ENCODE data around the gene PTPRG.

The PTPRG gene

DNA sequence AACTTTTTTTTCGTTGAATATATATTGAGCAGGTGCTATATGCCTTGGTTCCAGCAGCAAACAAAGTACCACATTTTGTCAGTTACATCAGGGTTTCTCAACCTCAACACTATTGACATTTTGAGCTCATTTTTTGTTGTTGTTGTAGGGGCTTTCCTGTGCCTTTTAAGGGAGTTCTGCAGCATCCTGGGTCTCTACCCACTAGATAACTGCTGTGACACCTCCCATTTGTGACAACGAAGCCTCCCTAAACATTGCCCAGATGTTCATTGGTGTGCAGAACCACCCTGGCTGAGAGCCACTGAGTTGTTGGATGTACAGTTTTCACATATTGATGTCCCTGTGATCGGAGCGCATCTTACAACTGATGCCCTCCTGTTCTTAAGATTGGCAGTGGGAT is 382.6 kb downstream of the PTPRG start:
- no peak for DNase-seq

DNA sequence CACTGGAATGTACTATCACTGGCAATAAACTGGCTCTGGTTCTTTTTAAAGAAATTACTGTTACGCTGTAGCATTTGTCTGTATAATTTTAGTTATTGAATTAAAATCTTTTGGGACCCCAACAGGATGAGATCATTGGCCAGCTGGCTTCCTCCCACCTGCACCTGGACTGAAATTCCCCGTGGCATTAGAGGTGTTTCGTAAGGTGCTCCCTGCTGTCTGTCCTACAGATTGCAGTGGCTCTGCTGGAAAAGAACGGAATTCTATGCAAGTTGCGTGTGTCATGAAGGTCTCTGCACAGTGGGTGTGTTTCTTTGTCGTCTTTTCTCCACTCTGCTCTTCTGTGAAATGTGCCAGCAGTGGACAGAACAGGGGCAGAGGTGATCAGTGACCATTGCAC is 383.4 kb downstream of the PTPRG start:
- no peak for DNase-seq

DNA sequence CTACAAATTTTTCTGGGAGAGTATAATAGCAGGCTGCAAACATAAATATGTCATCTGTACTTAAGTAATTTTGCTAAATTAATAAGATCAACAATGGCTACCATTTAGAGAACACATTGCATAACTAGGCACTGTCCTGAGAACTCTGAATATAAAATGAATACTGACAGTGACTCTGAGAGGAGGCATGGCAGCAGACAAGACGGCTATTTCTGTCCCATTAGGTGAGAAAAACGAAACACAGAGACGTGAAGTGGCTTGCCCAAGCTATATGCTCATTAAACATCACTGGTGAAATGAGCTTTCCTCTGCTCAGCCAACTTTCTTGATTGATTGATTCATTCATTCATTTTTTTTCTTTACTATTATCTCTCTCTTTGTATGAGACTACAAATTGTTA is 384.3 kb downstream of the PTPRG start:
- no peak for DNase-seq

DNA sequence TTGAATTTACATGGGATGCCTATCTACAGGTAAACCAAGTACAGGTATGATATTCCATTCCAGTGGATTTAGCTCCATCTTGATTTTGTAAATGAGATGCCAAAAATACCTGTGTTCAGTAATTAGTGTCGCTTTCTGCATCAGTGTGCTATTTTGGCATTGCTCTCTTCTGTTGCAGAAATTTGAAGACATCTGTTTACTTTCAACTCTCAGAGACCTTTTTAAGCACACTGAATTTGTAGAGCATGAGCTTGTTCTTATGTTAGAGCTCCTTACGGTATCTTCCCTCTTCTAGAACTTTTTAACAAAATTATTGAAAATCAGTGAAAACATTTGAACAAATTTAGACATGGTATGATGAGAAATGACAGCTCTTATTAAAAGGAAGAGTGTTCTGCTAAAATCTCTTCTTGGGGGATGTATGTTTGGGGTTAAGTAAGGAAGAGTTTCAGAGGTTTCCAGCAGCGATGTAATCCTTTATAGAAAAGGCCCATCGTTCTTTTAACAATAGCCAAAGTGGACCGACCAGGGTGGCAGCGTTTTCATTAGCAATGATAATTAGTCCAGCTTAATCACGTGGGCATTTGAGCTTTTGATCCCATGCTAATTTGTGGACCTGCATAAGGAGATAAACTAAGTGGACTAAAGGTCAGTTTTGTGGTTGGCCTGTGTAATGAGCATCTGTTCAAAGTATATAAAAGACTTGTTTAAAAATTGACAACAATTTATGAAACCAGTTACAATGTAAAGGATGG is 385.4 kb downstream of the PTPRG start:
- DNase-seq, result peak; percentile 11

DNA sequence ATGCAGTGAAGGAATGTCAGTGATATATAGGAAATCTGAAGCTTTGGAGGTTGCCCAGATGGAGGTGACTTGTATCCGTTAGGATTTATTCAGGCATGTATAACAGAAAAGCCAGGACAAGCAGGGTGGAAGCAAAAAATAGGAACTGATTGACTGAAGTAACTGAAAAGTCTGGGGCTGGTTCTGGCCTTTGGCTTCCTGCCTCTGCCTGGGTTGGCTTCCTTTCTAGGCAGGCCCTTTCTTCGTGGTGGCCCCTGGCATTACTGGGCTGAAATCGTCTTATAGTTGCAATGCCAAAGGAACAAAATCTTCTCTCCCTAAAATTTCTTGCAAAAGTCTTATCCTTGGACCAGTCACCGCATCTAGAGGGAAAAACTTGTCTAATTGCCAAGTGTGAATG is 386.1 kb downstream of the PTPRG start:
- no peak for DNase-seq

DNA sequence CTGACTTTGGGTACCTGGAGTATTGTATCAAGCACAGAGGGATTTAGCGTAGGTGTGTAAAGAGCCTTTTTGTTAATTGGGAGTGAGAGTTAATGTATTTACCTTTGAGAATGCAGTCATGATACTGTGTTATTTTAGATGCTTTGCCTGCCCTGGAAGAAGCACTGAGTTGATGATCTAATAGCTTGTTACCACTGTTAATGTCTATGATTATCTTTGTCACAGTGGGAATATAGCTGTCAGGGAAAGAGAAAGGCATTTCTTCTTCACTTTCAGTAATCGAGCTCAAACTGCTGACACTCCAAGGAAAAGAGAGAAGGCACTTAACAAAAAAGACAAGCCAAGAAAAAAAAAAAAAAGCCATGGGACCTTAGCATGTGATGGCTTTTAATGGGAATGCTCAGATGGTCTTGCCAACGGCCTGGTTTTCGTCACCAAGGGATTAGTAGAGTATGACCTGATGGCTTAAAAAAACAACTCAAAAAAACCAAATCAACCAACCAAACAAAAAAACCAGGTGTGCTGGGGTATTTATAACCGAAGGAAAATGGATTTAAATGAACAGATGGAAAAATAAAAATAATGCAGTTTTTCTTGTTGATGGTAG is 387.4 kb downstream of the PTPRG start:
- no peak for DNase-seq

DNA sequence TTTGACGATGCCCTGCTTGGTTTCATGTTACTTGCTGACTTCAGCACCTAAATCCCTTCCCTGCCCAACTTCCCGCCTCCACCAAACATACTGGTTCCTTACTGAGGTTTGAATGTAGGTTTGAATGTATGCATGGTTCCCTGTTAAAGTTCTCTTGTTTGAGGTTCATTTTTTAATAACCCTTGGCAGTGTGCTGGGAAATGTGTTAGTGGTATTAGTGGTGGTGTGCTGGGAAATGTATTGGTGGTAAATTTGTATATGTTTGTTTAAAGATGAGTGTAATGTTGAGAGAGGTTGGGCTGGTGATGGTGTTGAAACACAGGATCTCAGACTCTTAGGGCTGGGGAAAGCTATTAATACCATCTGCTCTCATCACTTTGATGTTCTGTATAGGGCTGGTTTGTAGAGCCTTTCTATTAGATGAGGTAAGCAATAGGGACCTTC is 392.7 kb downstream of the PTPRG start:
- DNase-seq, result no peak

DNA sequence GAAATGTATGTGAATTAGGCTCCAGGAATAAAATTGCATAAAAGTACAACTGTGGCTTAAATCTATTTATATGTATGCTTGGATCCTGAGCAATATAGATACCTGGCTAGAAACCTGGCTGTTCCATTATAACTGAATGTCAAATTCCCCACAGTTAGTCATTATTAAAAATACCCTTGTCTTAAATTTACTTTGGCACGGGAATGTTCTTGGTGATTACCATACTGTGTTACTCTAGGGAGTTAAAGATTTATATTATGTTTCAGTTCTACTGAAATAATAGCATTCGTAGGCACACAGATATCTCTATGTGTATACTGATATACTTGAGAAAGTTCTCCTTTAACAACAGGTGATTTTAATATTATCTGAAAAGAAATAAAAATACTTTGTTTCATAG is 394.1 kb downstream of the PTPRG start:
- no peak for DNase-seq

DNA sequence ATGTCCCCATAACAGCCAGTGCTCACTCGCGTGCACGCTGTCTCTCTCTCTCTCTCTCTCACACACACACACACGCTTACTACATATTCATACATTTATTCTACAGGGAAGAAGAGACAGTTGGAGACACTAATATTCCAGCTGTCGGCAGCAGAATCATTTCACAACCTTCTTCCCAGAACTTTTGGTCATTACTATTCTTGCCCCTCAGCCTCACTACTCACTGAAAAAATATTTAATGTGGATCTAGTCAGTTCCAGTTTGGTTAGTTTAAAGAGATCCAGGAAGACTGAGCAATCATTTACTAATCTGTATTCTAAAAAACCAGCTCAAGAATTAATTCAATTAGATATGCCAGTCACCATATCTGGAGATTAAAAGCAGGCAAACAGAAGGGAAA is 394.9 kb downstream of the PTPRG start:
- DNase-seq, result no peak

DNA sequence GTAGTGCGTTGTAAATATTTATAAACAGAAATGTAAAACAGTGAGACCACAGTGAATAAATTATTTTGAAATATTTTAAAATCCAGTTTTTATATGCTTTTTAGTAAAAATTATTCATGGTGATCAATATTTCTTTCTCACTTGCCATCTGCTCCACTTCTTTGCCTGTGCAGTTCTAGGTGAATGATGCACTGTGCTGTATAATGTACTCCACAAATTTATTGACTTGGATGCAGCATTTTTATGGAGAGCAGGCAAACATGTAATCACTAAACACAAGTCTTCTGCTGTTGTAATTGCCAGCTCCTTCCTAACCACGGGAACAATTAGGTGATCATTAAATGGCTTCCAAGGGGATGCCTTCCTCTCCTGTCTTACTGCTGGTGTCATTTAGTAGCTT is 395.9 kb downstream of the PTPRG start:
- DNase-seq, result no peak

DNA sequence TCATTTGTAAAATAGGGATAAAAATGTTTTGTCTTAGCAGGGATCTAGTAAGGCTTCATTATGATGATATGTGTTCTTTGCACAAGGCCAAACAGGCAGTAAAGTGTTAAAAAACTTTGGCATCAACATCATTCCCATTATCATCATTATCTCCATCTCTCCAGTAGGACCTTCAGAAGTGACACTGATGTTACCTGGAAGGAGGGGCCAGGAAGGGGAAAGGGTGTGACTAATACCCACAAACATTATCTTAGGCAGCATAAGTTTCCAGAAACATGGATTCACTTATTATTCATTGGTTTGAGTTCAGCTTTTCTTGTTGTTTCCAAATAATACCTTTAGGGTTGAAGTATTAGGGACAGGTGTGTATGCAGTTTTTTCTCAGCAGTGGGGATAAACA is 399.6 kb downstream of the PTPRG start:
- DNase-seq, result no peak

DNA sequence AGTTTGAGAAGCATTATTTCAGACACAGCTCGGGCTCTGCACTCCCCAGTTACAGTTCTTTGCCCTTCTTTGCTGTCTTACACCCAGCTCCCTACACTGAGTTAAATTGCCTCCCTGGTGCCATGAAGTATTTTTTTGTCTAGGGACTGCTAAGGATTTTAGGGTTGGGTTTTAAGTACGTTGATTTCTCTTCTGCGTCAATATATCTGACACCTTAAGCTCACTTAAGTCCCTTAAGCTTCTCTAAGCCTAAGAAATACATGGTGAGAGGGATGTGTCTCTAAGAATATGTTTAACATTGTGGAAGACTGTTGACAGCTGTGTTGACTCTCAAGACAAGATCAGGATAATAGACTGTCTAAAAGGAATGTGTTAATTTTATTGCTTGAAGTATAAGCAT is 400.5 kb downstream of the PTPRG start:
- DNase-seq, result no peak

DNA sequence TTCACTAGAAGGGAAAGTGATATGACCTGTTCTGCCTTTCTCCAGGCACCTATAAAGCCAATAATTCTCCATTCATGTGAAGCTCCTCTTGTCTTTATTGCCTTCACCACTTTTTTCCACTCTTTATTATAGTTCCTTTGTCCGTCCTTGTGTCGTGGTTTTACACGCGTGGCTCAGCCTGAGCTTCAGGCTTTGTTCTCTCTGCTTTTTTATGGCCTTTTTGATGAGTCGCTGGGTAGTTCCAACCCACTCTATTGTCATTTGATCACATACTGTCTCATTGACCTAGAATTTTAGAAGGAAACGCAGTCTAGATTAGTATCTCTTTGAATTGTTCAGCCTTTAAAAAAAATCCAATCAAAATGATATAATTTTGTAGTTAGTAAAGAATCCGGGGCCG is 403.2 kb downstream of the PTPRG start:
- DNase-seq, result no peak

DNA sequence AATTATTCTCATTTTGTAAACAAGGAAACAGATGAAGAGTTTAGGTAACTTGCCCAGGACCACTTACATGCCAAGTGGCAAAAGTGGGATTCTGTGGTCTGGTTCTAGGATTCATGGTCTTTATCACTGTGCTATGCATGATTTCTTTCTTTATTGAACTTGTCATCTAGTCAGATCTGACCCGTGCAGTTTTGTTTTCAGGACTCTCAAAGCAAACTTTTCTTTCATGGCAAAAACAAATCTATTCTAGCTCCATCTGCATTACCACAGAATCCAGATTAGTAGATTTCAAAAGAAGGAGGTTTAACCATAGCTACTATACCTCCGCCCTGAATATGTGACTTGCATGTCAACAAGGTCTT is 404.4 kb downstream of the PTPRG start:
- no peak for DNase-seq

DNA sequence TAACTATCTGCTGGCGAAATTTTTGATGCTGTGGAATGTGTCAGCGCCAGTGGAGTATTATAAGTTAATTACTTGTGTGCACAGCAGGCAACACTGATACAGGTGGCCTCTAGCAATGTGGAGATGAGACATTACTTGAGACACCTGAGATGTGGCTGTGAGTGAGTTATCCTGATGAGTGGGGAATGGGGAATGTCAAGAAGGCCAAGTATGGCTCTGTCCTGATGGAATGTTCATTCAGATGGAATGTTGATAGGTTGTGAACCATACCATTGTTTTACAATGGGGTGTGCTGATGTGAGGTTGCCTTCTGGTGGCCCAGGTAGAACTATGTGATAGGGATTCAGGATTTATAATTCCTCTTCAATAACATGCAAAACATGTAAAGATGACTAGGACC is 404.8 kb downstream of the PTPRG start:
- no peak for DNase-seq

DNA sequence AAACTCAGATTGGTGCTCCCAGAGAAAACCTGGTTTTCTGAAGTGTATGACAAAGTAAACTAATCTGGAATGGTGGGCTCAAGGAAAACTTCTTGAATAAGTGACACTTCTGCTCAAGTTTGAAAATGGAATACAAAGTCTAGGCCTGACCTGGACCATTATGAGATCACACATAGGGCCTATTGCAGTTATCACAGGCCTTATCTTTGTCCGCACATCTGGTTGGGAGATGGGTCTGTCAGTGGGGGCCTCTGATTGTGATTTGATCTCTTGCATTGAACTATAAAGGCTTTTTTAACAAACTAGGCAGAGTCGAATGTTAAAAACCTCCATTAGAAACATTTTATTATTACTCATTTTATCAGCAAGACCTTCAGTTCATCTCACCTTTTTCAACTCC is 405.6 kb downstream of the PTPRG start:
- no peak for DNase-seq

DNA sequence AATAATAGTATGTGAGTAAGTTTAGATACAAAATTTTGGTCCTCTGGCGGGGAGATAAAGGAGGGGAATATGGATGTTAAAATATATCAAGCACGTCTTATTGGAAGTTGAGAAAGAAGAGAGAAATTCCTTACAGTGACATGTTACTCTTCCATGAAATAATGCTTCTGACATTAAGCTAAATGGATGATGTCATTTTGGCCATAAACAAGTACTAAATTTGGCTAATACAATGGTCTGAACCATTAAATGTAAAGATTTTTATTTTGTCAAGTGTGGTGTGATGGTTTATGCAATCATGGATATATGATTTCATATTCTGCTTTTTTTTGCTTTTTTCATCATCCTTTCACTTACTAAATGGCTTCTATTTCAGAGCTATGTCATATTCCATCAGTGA is 406.6 kb downstream of the PTPRG start:
- DNase-seq, result no peak

DNA sequence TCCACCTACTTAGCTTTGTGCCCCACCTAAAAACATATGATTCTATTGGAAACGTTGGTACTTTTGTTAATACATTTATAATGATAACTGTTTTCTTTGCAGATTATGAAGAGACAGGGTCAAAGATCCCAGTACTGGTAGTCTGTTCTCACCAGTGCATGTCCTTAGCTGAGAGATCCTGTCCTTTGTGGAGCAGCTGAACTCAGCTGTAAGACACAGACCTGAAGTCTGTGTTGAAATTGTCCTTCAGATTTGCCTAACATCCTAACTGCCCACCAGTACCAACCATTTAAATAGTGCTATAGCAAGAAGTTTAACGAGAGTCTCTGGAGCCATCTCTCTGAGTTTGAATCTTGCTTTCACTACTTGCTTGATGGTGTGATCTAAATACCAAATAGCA is 413.3 kb downstream of the PTPRG start:
- no peak for DNase-seq

DNA sequence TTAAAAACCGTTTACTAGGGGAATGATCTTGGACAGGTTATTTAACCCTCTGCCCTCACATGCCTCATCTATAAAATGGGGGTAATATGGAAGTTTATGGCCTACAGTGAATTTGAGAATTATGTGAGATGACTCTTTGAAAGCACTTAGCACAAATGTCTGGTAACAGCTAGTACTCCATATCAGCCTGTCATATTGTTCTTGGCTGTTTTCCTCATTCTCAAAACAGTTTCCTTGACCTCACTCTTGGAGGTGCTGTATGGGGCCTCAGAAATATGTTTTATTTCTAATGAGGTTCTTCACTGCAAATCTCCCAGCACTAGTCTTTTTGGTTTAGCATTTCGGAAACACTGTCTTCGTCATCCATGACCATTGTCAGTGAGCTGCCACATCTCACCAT is 413.8 kb downstream of the PTPRG start:
- no peak for DNase-seq

DNA sequence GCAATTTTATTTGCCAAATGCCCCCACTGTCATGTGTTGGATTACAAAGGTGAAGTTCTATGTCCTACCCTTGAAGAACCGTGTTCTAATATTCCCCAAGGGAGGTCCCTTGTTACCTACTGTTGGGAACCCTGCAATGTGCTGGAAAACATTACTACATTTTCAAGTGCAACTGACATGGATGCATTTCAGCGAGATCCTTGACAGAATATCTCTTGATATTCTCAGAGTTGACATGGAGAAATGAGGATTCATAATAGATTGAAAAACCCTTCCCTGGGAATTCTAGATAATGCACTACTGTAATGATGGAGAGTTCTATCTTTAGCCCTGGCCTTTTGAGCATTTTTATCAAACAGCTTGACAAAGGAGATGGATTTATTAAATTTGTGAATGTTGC is 414.6 kb downstream of the PTPRG start:
- no peak for DNase-seq

DNA sequence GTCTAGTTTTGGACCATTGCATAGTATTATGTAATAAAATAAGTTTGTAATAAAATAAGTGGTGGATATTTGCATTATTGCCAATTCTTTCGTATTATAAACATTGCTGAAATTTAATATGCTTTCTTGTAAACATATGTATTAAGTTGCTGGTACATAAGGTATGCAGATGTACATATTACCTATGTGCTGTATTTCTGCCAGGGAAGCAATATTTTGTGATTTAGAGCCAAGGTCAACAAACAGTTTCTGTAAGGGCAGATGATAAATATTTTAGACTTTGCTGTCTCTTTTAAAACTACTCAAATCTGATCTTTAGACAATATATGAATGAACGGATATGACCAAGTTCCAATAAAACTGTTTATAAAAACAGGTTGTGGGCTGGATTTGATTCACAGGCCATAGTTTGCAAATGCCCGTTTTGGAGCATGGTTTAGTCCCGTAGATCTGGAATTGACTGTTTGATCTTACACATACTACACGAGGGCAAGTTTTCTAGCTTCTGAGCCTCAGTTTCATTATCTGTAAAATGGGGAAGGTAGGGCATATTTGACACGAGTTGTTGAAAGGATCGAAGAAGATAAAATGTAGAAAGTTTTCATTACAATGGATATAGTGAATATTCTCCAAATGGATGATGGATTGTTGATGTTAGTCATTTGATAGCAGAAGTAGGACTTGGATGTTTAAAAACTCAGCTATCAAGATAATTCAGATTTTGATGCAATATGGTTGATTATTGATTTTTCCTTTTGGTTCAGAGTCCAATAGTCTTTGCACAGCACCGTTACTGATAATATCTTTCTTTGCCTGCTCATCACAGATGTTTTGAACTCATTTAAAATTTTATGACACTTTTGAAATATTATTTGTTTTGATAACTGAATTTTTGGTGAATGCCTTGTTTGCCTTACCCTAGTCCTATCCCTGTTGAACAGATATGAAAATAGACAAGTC is 417.4 kb downstream of the PTPRG start:
- no peak for DNase-seq

DNA sequence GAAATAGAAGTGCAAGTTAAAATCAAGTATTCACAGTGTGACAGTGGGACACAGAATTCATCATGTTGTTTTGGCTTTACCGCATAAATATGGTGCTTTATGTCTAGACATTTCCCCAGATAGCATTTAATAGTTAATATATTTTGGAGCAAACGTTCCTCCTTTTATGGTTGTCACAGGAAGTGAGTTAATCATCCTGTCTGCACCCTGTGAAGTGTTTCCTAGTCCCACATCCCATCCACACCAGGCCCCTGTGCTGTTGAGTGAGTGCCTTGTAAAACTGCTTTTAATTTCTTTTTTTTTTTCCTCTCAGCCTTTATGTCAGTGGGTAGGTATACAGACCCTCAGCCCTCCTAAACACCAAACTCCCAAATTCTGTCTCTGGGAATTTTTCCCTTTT is 418.3 kb downstream of the PTPRG start:
- no peak for DNase-seq

DNA sequence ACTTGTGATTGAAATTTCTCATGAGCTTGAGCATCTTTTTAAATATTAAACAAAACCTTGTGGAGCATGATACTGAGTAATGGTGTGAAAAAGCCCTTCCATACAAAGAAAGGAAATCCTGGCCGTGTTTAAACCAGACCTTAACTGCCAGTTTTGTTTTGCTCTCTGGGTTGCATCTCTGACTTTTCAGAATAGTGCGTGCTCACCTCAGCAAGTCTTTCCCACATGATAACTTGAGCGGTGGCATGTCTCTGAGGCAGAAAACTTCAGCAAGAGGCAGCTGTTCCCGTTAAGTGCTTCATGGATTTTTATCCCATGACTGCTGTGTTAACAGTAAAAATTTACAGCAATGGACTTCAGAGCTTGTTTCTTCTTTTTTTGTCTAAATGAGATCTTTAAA is 418.7 kb downstream of the PTPRG start:
- DNase-seq, result no peak

DNA sequence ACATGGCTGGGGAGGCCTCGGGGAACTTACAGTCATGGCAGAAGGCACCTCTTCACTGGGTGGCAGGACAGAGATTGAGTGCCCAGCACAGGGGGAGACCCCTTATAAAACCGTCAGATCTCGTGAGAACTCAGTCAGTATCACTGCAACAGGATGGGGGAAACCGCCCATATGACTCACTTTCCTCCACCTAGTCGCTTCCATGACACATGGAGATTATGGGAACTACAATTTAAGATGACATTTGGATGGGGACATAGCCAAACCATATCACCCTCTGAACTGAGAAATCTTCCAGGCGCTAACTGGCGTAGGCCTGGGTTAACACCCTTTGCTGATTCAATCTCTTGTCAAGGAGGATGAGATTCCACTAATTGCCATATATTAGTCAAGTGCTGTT is 419.7 kb downstream of the PTPRG start:
- DNase-seq, result no peak

Data from NCI-H146 (cell line).